Activated naive CD4-positive, alpha-beta T cell treated with anti-CD3 and anti-CD28 coated beads, Interleukin-2, amount 50 U/mL, for 72 hours (primary cell): ENCODE results near the gene KXD1. TPM values are rescaled to one million over a fixed set of nuclear protein-coding genes. Genes with fewer than 3 reads are reported as not detected.
A peak's percentile ranks its signal among the peaks of the same experiment; 100 is the strongest.

Experiments used
- ATAC-seq, 2 donors: fragments of 150-1000 bp; cut with Tn5 transposase; 2 replicates each; pipeline ENCODE4 v1.10.0; 2021; ENCODE audit warnings: mild to moderate bottlenecking in 2 of 2, moderate library complexity in 2 of 2
- DNase-seq, 2 donors: peaks; one replicate each; pipeline ENCODE4 v3.0.0; 2021 to 2022; ENCODE audit warnings: low spot score in 2 of 2
- H3K27ac Mint-ChIP-seq, 2 donors: one replicate each; pipeline ENCODE4 v1.8.0; 2022; ENCODE audit warnings: mild to moderate bottlenecking in 2 of 2, mixed read lengths in 2 of 2
- H3K36me3 Mint-ChIP-seq, 2 donors: one replicate each; pipeline ENCODE4 v1.8.0; 2022; ENCODE audit warnings: mixed read lengths in 2 of 2
- H3K9me3 Mint-ChIP-seq, 2 donors: one replicate each; pipeline ENCODE4 v1.8.0; 2022; ENCODE audit warnings: mixed read lengths in 2 of 2
- total RNA-seq, 2 donors: library from RNA; stranded (reverse); gene quantifications; one replicate each; pipeline ENCODE4 v1.2.3, GENCODE V29; 2022

The KXD1 gene
- total RNA-seq, 2 donors from 2014 or later = 75.8 to 122 TPM

DNA sequence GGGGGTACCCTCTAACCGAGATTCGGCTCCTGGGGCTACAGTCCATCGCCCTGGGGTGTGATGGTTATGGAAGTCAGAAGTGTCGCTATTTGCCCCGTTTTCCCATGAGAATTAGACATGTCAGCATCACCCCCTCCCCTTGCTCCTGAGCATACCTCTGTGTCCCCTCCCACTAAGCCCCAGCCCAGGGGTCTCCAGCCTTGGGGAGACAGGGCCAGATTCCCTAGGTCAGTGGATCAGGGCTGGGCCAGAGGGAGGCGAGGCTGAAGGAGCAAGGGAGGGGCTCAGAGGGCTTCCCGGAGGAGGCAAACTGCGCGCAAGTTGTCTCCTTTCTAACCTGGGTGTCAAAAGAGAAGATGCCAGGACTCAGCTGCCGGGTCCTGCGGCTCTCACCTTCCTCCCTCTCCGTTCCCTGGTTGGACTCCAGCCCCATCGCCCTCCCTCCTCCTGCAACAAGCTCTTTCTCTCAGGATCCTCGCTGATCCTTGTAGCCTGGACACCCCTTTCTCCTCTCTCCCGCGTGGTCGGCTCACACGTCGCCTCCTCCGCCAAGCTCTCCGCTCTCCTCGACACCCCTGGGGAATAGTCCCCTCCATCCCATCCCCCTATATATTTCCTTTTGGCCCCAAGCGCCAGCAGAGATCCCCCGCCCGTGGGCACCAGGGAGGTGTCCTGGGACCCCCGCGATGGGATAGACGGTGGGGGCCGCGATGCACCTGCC lies 54.5 kb downstream of the KXD1 start:
- ATAC-seq (peak in 1 of 2 donors; percentile 10), DNase-seq (no peak)
- no peaks in the 10 kb centered on the region for H3K36me3 Mint-ChIP-seq
- no peaks in the 10 kb centered on the region for H3K9me3 Mint-ChIP-seq
- H3K27ac Mint-ChIP-seq = no peak overlapping the region

- no peaks in the 10 kb centered on the region for H3K36me3 Mint-ChIP-seq
- ATAC-seq (peak; percentile 28 to 67), DNase-seq (no peak)
- H3K27ac Mint-ChIP-seq = no peak within 1 kb of the TSS
- no peaks in the 10 kb centered on the region for H3K9me3 Mint-ChIP-seq
Measured at GRCh38 chr19:18612772-18613588, 55.3 kb downstream of the KXD1 start, which contains the start of gene TMEM59L. TSS of gene TMEM59L (plus strand) at chr19:18612870. CDS start at chr19:18612959, 89 bp downstream.

GRCh38 chr19:18613589-18614234 lies 56.0 kb downstream of the KXD1 start:
- Mint-ChIP-seq H3K27ac (no peak overlapping the region), H3K9me3 (no peaks in the 10 kb centered on the region), H3K36me3 (no peaks in the 10 kb centered on the region)
- no peak for ATAC-seq
- no peak for DNase-seq

GRCh38 chr19:18616023-18616422 lies 58.4 kb downstream of the KXD1 start:
- H3K36me3 Mint-ChIP-seq = no peaks in the 10 kb centered on the region
- DNase-seq = no peak
- H3K27ac Mint-ChIP-seq = peak overlapping the region in 1 of 2 donors; percentile 68
- H3K9me3 Mint-ChIP-seq = no peaks in the 10 kb centered on the region
- no peak for ATAC-seq

- DNase-seq (no peak), ATAC-seq (no peak)
- H3K36me3 Mint-ChIP-seq = no peaks in the 10 kb centered on the region
- H3K9me3 Mint-ChIP-seq = no peaks in the 10 kb centered on the region
- no peak overlapping the region for H3K27ac Mint-ChIP-seq
Measured at GRCh38 chr19:18617562-18617961, 59.9 kb downstream of the KXD1 start.

GRCh38 chr19:18618236-18618635 lies 60.6 kb downstream of the KXD1 start:
- Mint-ChIP-seq H3K27ac (no peak overlapping the region), H3K36me3 (no peaks in the 10 kb centered on the region), H3K9me3 (no peaks in the 10 kb centered on the region)
- no peak for ATAC-seq
- DNase-seq = no peak

Other genes starting within 250 kb of the KXD1 start
- 100 to 1,000 TPM; 280 to 379 TPM for gene LSM4, start 234.8 kb upstream of the KXD1 start, total RNA-seq
- gene PGPEP1, start 217.3 kb upstream of the KXD1 start, total RNA-seq = 10 to 100 TPM; 38.3 to 47.2 TPM
- 1 to 10 TPM in 1 of 2 donors, under 1 TPM in 1; 0.29 to 1.4 TPM for gene GDF15, start 171.7 kb upstream of the KXD1 start, total RNA-seq
- gene LRRC25, start 160.2 kb upstream of the KXD1 start, total RNA-seq = not detected
- 100 to 1,000 TPM in 1 of 2 donors, 10 to 100 TPM in 1; 31.7 to 102 TPM for gene SSBP4, start 138.5 kb upstream of the KXD1 start, total RNA-seq
- 10 to 100 TPM; 19.7 to 30.8 TPM for gene ISYNA1, start 119.7 kb upstream of the KXD1 start, total RNA-seq
- gene ELL, start 35.8 kb upstream of the KXD1 start, total RNA-seq = 10 to 100 TPM; 18.8 to 23.0 TPM
- gene FKBP8, start 14.3 kb upstream of the KXD1 start, total RNA-seq = 100 to 1,000 TPM; 153 to 236 TPM
- gene UBA52, start 14.0 kb downstream of the KXD1 start, total RNA-seq = 1,000 to 10,000 TPM; 1,677 to 1,782 TPM
- 10 to 100 TPM; 25.2 to 64.0 TPM for gene REX1BD, start 30.9 kb downstream of the KXD1 start, total RNA-seq
- gene CRLF1, start 48.9 kb downstream of the KXD1 start, total RNA-seq = not detected
- under 1 TPM in 1 of 2 donors, not detected in 1; 0.64 TPM for gene TMEM59L, start 55.0 kb downstream of the KXD1 start, total RNA-seq
- 10 to 100 TPM in 1 of 2 donors, 1 to 10 TPM in 1; 9.2 to 13.5 TPM for gene KLHL26, start 79.2 kb downstream of the KXD1 start, total RNA-seq
- gene CRTC1, start 125.8 kb downstream of the KXD1 start, total RNA-seq = 1 to 10 TPM; 5.6 to 7.1 TPM
- gene COMP, start 233.4 kb downstream of the KXD1 start, total RNA-seq = not detected